DLD1 (cell line): Measurements from ENCODE around the gene DAP3.
"Not testable (repeated sequence)": the region's sequence is repeated elsewhere in the genome, so short reads cannot be mapped to it uniquely, and the experiment has no call there.

Experiments
- in situ Hi-C: cut with HindIII; loops from 2 replicates; pipeline ENCODE4 v1.10.0; 2017; ENCODE audit warnings: low sequenced_read_pairs

Gene DAP3

GRCh38 chr1:155680531-155680930, 8.4 kb upstream of the DAP3 start:
- in situ Hi-C loops: no loop called here

GRCh38 chr1:155681776-155682175, 7.1 kb upstream of the DAP3 start:
- in situ Hi-C loops: no loop called here

- in situ Hi-C loops: not testable (repeated sequence)
Observed at GRCh38 chr1:155687705-155688323, 1.1 kb upstream of the DAP3 start.

GRCh38 chr1:155688324-155689080, 389 bp upstream of the DAP3 start, which contains the start of gene YY1AP1:
Gene YY1AP1, minus strand, starts transcription at chr1:155688774. Its CDS starts 8,338 bp downstream, at chr1:155680436.
- in situ Hi-C loops: no loop called here

- in situ Hi-C loops: no loop called here
Observed at GRCh38 chr1:155691992-155692528, 3.2 kb downstream of the DAP3 start.

GRCh38 chr1:155694167-155694566, 5.3 kb downstream of the DAP3 start:
- in situ Hi-C loops: no loop called here

GRCh38 chr1:155695072-155695471, 6.2 kb downstream of the DAP3 start:
- in situ Hi-C loops: no loop called here

- in situ Hi-C loops: no loop called here
Observed at GRCh38 chr1:155695608-155696007, 6.7 kb downstream of the DAP3 start.

GRCh38 chr1:155696524-155696923, 7.6 kb downstream of the DAP3 start:
- in situ Hi-C loops: no loop called here

GRCh38 chr1:155697046-155697445, 8.2 kb downstream of the DAP3 start:
- in situ Hi-C loops: no loop called here

- in situ Hi-C loops: not testable (repeated sequence)
Observed at GRCh38 chr1:155697616-155698015, 8.7 kb downstream of the DAP3 start.

GRCh38 chr1:155698382-155699038, 9.6 kb downstream of the DAP3 start:
- in situ Hi-C loops: no loop called here

GRCh38 chr1:155699062-155699461, 10.2 kb downstream of the DAP3 start:
- in situ Hi-C loops: not testable (repeated sequence)

- in situ Hi-C loops: not testable (repeated sequence)
Observed at GRCh38 chr1:155701675-155702074, 12.8 kb downstream of the DAP3 start.

GRCh38 chr1:155703216-155703615, 14.3 kb downstream of the DAP3 start:
- in situ Hi-C loops: no loop called here

- in situ Hi-C loops: not testable (repeated sequence)
Observed at GRCh38 chr1:155704414-155704813, 15.5 kb downstream of the DAP3 start.

GRCh38 chr1:155706139-155706538, 17.2 kb downstream of the DAP3 start:
- in situ Hi-C loops: no loop called here

- in situ Hi-C loops: no loop called here
Observed at GRCh38 chr1:155709391-155709790, 20.5 kb downstream of the DAP3 start.

- in situ Hi-C loops: not testable (repeated sequence)
Observed at GRCh38 chr1:155711457-155711856, 22.6 kb downstream of the DAP3 start.

GRCh38 chr1:155712636-155713035, 23.7 kb downstream of the DAP3 start:
- in situ Hi-C loops: not testable (repeated sequence)

- in situ Hi-C loops: no loop called here
Observed at GRCh38 chr1:155713075-155713474, 24.2 kb downstream of the DAP3 start.

GRCh38 chr1:155715056-155715455, 26.2 kb downstream of the DAP3 start:
- in situ Hi-C loops: not testable (repeated sequence)
